Thyroid gland (tissue), 4 donors: ENCODE measurements around the gene KSR1.

Experiments
- CTCF ChIP-seq, 6 experiments: fragments of 200-600 bp in 3 of 6; fragments of 450-650 bp in 3 of 6; sonication (generic) in 3 of 6; IDR thresholded peaks; one replicate each; pipeline ENCODE4 v1.5.1; 2016 to 2019; ENCODE audit warnings: antibody characterized with exemption in 6 of 6, mild to moderate bottlenecking in 2 of 6, inconsistent platforms in 1 of 6, moderate library complexity in 1 of 6
- POLR2A ChIP-seq, 2 donors: fragments of 450-650 bp; IDR thresholded peaks; one replicate each; pipeline ENCODE4 v1.6.1; 2017; ENCODE audit warnings: antibody characterized with exemption in 2 of 2, mild to moderate bottlenecking in 2 of 2, moderate library complexity in 1 of 2

DNA sequence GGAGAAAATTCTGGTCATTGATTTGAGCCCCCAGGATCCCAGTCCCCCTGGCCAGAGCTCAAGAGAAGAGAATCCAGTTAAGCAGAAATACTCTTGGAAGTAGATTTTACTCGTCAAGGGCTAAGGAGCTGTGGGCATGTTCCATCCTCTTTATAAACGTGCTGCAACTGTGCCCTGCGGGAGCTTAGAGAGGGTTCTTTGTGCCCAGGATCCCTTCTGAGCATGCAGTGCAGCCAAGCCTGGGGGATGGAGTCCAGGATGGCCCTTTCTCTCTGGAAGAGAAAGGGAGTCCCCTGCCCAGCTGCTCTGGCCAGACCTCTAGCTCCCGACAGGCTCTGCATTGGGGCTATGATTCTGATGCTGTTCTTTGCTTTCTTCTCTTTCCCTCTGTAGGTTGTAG is 165.3 kb downstream of the KSR1 start:
- TF ChIP-seq CTCF (IDR thresholded peaks at IDR 0.05) (no peak), POLR2A (IDR thresholded peaks at IDR 0.05) (no peak)
